Body of pancreas (tissue), 4 donors: Measurements from ENCODE around the gene RFX4.

ENCODE experiments used
- POLR2A ChIP-seq, 3 donors: fragments of 450-650 bp; IDR thresholded peaks; one replicate each; pipeline ENCODE4 v1.6.1; 2016; ENCODE audit warnings: antibody characterized with exemption in 3 of 3, mild to moderate bottlenecking in 2 of 3
- TF ChIP-seq, protein P1 (sequence below), 7 experiments: fragments of 450-650 bp in 4 of 7; fragments of 200-600 bp in 3 of 7; sonication (generic) in 3 of 7; IDR thresholded peaks; one replicate each; pipeline ENCODE4 v1.5.1; 2016 to 2019; ENCODE audit warnings: antibody characterized with exemption in 7 of 7

DNA sequence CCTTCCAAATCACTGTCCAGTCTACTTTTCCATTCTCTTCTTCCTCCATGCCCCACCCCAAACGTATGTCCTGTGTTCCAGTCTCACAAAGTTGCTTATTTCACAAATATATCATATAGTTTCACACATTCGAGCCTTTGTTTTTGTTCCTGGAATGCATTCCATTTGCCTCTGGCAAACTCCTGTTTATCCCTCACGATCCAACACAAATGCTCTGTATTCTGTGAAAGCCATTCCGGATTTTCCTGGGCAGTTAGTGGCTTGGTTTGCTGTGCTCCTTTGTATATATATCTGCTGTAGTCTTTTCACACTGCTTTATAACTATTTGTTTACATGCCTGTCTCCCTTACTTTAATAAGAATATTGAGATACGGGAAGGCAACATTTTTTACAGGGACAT is 200.7 kb downstream of the RFX4 start:
- TF ChIP-seq, protein P1, sequence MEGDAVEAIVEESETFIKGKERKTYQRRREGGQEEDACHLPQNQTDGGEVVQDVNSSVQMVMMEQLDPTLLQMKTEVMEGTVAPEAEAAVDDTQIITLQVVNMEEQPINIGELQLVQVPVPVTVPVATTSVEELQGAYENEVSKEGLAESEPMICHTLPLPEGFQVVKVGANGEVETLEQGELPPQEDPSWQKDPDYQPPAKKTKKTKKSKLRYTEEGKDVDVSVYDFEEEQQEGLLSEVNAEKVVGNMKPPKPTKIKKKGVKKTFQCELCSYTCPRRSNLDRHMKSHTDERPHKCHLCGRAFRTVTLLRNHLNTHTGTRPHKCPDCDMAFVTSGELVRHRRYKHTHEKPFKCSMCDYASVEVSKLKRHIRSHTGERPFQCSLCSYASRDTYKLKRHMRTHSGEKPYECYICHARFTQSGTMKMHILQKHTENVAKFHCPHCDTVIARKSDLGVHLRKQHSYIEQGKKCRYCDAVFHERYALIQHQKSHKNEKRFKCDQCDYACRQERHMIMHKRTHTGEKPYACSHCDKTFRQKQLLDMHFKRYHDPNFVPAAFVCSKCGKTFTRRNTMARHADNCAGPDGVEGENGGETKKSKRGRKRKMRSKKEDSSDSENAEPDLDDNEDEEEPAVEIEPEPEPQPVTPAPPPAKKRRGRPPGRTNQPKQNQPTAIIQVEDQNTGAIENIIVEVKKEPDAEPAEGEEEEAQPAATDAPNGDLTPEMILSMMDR (IDR thresholded peaks at IDR 0.05): no peak
- TF ChIP-seq POLR2A (IDR thresholded peaks at IDR 0.05): no peak
